Astrocyte (in vitro differentiated cells and primary cell): ENCODE results near the gene NKAIN2.

Experiments
- EZH2 ChIP-seq: IDR thresholded peaks from 2 replicates; pipeline ENCODE4 v1.6.1; 2012; ENCODE audit warnings: mild to moderate bottlenecking, low read length, inconsistent platforms; ENCODE audit not compliant: insufficient read depth
- TF ChIP-seq, protein P1 (sequence below): IDR thresholded peaks from 2 replicates; pipeline ENCODE4 v1.5.1; 2011; ENCODE audit warnings: low read depth, mild to moderate bottlenecking, inconsistent platforms, low read length, moderate library complexity; ENCODE audit not compliant: insufficient read depth

DNA sequence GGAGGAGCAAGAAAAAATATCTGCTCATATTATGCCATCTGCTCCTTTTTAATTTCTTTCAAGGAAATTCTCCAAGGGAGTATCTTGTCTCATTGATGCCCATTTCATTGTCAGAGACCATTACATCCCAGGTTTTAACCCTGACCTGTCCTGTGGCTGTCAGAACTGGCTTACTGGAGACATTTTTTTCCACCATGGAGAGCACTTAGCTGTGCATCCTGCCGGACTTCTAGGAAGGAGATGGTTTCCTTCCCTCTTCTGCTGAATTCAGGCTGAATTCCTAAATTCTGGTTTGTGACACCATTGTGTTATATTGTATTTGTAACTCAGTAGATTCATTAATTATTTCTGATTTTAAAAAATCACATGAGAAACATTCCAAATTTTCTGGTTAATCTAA lies 70.3 kb downstream of the NKAIN2 start:
- TF ChIP-seq, protein P1, sequence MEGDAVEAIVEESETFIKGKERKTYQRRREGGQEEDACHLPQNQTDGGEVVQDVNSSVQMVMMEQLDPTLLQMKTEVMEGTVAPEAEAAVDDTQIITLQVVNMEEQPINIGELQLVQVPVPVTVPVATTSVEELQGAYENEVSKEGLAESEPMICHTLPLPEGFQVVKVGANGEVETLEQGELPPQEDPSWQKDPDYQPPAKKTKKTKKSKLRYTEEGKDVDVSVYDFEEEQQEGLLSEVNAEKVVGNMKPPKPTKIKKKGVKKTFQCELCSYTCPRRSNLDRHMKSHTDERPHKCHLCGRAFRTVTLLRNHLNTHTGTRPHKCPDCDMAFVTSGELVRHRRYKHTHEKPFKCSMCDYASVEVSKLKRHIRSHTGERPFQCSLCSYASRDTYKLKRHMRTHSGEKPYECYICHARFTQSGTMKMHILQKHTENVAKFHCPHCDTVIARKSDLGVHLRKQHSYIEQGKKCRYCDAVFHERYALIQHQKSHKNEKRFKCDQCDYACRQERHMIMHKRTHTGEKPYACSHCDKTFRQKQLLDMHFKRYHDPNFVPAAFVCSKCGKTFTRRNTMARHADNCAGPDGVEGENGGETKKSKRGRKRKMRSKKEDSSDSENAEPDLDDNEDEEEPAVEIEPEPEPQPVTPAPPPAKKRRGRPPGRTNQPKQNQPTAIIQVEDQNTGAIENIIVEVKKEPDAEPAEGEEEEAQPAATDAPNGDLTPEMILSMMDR, result no peak
- TF ChIP-seq EZH2, result no peak
